ENCODE measurements around the gene SORT1.

DNA sequence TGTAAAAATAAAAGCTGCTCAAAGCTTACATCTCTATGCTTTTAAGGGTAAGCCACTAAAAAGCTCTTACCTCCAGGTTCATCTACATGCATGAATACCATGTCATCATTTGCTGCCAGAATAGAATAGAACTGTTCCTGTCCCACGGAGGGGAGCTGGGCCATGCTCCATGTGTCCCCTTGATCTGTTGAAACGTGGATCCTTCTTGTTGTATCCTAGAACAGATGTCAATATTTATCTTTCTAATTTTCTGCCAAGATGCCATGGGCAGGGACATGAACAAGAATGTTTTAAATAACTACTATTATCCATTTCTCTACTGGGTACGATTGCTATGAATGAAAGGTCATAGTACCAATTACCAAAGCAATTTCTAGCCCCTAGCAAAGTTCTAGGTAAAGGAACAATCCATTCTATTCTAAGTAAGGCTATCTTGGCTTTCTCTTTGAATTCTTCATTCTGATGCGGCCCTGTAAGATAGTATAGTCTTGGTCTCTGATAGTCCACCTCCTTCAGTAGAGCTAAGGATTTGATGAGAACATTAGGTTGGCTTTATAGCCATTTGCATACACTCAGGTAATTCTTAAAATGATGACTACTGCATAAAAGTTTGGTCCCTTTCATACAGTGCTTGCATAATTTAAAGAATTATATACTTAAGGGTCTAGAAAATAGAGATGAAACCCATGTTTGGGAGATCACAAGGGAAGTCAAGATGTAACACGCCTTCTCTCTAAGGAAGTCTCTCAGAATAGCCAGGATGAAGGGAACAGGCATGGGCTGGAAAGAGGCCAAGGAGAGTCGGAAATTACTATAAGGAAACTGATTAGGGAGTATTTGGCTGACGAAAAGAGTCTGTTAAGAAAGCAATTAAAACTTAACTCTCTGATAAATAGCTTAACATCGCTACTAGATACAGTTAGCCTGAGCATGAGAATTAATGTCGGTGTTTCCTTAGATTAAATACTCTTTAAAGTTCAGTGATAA lies 55.5 kb downstream of the SORT1 start:
- TF ChIP-seq, protein P1, sequence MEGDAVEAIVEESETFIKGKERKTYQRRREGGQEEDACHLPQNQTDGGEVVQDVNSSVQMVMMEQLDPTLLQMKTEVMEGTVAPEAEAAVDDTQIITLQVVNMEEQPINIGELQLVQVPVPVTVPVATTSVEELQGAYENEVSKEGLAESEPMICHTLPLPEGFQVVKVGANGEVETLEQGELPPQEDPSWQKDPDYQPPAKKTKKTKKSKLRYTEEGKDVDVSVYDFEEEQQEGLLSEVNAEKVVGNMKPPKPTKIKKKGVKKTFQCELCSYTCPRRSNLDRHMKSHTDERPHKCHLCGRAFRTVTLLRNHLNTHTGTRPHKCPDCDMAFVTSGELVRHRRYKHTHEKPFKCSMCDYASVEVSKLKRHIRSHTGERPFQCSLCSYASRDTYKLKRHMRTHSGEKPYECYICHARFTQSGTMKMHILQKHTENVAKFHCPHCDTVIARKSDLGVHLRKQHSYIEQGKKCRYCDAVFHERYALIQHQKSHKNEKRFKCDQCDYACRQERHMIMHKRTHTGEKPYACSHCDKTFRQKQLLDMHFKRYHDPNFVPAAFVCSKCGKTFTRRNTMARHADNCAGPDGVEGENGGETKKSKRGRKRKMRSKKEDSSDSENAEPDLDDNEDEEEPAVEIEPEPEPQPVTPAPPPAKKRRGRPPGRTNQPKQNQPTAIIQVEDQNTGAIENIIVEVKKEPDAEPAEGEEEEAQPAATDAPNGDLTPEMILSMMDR (conservative IDR thresholded peaks at IDR 0.05; ENCODE audit: low read length), result no peak
- no peak for TF ChIP-seq EZH2phosphoT487 (IDR thresholded peaks at IDR 0.05; ENCODE audit: borderline replicate concordance, low read depth, low read length)
